Measurements from ENCODE around the gene KLHL35.

Gene KLHL35

GRCh38 chr11:75408957-75409219 lies 24.1 kb downstream of the KLHL35 start:
- Histone ChIP-seq H3K36me3 (peaks cover 62% of the 10 kb centered on the region), H3K27ac (peak overlapping the region; percentile 38), H3K4me3 (ENCODE audit: low read depth, low read length) (no peak overlapping the region), H3K27me3 (ENCODE audit: insufficient read depth, low read depth, severe bottlenecking) (no peaks in the 10 kb centered on the region), H3K9me3 (ENCODE audit: severe bottlenecking) (no peaks in the 10 kb centered on the region)
- DNase-seq: no peak
- TF ChIP-seq CTCF (IDR thresholded peaks at IDR 0.05; ENCODE audit: low read depth, low read length): no peak

GRCh38 chr11:75406338-75406777 lies 26.6 kb downstream of the KLHL35 start:
- TF ChIP-seq CTCF (IDR thresholded peaks at IDR 0.05; ENCODE audit: low read depth, low read length): no peak
- H3K27ac ChIP-seq: 0 out of 2 replicates have a peak overlapping the region, but pooled peaks have one; percentile 6
- no peak overlapping the region for H3K4me3 ChIP-seq (ENCODE audit: low read depth, low read length)
- peaks cover 73% of the 10 kb centered on the region for H3K36me3 ChIP-seq
- no peaks in the 10 kb centered on the region for H3K27me3 ChIP-seq (ENCODE audit: insufficient read depth, low read depth, severe bottlenecking)
- no peaks in the 10 kb centered on the region for H3K9me3 ChIP-seq (ENCODE audit: severe bottlenecking)
- no peak for DNase-seq

- Histone ChIP-seq H3K27me3 (ENCODE audit: insufficient read depth, low read depth, severe bottlenecking) (no peaks in the 10 kb centered on the region), H3K9me3 (ENCODE audit: severe bottlenecking) (no peaks in the 10 kb centered on the region), H3K27ac (no peak overlapping the region), H3K4me3 (ENCODE audit: low read depth, low read length) (no peak overlapping the region), H3K36me3 (peaks cover 88% of the 10 kb centered on the region)
- no peak for DNase-seq
- TF ChIP-seq CTCF (IDR thresholded peaks at IDR 0.05; ENCODE audit: low read depth, low read length): no peak
Measured at GRCh38 chr11:75403983-75404658, 28.9 kb downstream of the KLHL35 start.

- no peak for TF ChIP-seq CTCF (IDR thresholded peaks at IDR 0.05; ENCODE audit: low read depth, low read length)
- Histone ChIP-seq H3K4me3 (ENCODE audit: low read depth, low read length) (no peak overlapping the region), H3K9me3 (ENCODE audit: severe bottlenecking) (no peaks in the 10 kb centered on the region), H3K36me3 (peaks cover 81% of the 10 kb centered on the region), H3K27ac (no peak overlapping the region), H3K27me3 (ENCODE audit: insufficient read depth, low read depth, severe bottlenecking) (no peaks in the 10 kb centered on the region)
- DNase-seq: no peak
Measured at GRCh38 chr11:75403037-75403436, 30.0 kb downstream of the KLHL35 start.

GRCh38 chr11:75402002-75402773 lies 30.8 kb downstream of the KLHL35 start:
- Histone ChIP-seq H3K27ac (no peak overlapping the region), H3K4me3 (ENCODE audit: low read depth, low read length) (no peak overlapping the region)

More at GRCh38 chr11:75402002-75402773, 30.8 kb downstream of the KLHL35 start:
- no peak for TF ChIP-seq CTCF (IDR thresholded peaks at IDR 0.05; ENCODE audit: low read depth, low read length)
- Histone ChIP-seq H3K36me3 (peaks cover 76% of the 10 kb centered on the region), H3K9me3 (ENCODE audit: severe bottlenecking) (no peaks in the 10 kb centered on the region), H3K27me3 (ENCODE audit: insufficient read depth, low read depth, severe bottlenecking) (no peaks in the 10 kb centered on the region)
- no peak for DNase-seq
